Activated CD4-positive, CD25-positive, alpha-beta regulatory T cell treated with anti-CD3 and anti-CD28 coated beads, Interleukin-2, amount 50 U/mL, for 16 hours (primary cell): ENCODE data around the gene DNLZ.

Experiments
- DNase-seq: peaks from one replicate; pipeline ENCODE4 v3.0.0-alpha.2; 2020; ENCODE audit warnings: low read depth, low spot score

DNLZ gene

DNA sequence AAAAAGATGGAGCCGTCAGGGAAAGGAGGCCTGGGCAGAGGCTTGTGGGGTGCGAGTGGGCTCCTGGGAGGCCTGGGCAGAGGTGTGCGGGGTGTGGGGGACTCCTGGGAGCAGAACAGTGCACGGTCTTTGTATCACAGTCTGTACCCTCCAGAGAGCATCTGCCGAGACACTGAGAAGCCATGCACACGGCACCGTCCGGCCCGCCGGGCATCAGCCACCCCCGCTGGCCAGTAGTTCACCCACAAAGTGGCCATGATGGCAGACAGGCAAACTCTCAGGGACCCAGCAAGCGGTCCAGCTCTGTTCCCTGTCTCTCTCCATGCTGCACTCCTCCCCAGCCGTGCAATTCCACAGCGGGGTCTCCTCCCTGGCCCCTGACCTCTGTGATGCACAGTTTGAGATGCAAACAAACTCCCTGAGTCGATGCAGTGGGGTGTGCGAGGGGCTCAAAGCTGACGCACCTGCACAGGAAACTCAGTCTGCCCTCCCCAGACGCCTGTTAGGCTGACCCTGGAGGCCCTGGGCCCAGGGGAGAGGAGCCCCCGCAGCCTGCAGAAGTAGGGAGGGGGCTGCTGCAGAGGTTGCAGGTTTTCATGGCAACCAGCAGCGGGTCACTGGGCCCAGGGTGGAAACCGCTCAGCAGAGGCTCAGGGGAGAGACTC lies 45.3 kb downstream of the DNLZ start:
- no peak for DNase-seq

DNA sequence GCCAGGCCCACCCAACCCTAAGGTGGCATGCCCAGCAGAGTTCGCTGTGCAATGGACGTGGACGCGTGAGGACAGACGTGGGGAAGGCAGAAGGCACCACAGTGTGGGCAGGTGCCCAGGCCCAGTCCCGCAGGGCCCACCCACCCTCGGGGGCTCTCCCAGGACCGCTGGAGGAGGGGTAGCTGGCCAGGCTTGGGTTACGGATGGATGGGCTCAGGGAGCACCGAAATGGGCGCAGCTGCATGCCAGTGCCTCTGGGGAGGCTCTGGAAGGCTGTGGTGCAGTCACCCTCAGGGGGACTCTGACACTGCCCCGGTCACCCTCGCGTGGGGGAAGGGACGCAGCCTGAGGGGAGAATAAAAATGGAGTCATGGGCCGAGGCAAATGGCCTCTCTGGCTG lies 45.8 kb downstream of the DNLZ start:
- no peak for DNase-seq

- DNase-seq = no peak
Observed at GRCh38 chr9:136316896-136317676, 46.5 kb downstream of the DNLZ start.

DNA sequence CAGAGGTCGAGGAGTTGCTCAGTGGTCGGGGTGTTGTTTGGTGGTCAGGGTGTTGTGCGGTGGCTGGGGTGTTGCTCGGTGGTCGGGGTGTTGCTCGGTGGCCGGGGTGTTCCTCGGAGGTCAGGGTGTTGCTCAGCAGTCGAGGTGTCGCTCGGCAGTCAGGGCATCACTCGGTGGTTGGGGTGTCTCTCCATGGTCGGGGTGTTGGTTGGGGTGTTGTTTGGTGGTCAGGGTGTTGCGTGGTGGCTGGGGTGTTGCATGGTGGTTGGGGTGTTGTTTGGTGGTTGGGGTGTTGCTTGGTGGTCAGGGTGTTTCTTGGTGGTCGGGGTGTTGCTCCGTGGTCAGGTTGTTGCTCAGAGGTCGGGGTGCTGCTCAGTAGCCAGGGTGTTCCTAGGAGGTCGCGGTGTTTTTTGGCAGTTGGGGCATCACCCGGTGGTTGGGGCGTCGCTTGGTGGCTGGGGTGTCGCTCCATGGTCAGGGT lies 47.2 kb downstream of the DNLZ start:
- no peak for DNase-seq

GRCh38 chr9:136314944-136315343 lies 48.6 kb downstream of the DNLZ start:
- DNase-seq = no peak

DNA sequence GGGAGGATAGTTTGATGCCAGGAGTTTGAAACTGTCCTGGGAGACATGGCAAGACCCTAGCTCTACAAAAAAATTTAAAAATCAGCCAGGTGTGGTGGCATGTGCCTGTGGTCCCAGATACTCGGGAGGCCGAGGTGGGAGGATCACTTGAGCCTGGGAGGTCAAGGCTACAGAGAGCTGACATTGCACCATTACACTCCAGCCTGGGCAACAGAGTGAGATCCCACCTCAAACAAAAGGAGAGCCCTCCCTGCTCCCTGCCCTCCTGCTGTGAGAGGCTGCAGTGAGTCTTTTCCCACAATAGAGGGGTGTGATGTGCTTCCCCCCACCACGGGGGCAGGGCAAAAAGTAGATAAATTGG lies 49.5 kb downstream of the DNLZ start:
- DNase-seq = no peak

DNA sequence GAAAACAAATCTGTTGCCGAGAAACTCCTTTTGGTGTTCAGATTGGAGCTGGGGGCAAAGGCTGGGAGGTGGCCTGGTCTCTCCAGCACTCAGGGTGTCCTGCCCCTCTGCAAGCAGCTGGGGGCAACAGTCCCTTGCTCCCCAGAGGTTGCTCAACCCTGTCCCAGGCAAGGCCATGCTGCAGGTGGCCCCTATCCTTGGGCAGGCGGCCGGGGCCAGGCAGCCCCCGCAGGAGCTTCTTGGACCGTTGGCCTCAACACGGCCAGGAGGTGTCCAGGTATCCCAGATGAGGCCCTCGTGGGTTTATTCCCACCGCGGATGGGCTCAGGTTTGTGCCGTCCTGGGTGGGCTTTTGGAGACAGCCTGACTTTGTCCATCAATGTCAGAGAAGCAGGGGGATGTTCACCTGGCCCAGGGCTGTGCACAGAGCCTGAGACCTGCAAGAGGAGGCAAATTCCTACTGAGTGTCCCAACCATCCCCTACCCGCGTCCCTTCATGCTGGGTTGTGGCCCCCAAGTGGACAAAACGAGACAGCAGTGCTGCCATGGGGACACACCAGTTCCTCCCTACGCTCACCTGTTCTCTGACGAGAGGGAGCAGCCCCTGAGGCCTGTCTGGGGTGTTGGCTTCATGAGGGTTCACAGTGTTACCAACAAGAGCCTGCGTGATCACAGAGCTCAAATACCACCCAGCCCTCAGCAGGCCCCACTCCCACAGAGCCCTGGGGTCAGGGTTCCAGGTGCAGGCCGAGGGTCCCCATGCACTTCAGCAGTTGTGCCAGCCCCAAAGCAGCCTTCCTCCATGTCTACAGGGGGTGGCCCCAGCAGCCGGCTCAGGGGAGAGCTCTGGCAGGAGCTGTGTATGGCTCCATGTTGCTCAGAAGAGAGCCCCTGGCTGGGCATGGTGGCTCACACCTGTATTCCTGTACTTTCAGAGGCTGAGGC lies 50.2 kb downstream of the DNLZ start:
- no peak for DNase-seq

GRCh38 chr9:136312436-136312835 lies 51.1 kb downstream of the DNLZ start:
- DNase-seq = no peak

GRCh38 chr9:136312009-136312375 lies 51.6 kb downstream of the DNLZ start:
- no peak for DNase-seq

GRCh38 chr9:136311051-136312008 lies 52.2 kb downstream of the DNLZ start:
- no peak for DNase-seq

GRCh38 chr9:136310273-136311030 lies 53.1 kb downstream of the DNLZ start:
- DNase-seq = no peak

DNA sequence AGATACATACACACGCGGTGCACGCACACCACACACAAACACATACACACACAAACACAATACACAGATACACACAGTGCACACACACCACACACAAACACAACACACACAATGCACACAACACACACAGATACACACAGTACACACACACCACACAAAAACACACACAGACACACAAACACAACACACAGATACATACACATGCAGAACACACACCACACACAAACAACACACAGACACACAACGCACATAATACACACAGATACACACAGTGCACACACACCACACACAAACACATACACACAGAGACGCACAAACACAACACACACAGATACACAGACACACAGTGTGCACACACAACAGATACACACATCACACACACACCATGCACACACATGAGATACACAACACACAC lies 53.7 kb downstream of the DNLZ start:
- DNase-seq = no peak
